SK-N-SH treated with all-trans-retinoic acid at 6 μM for 48 hours (cell line): ENCODE data around the gene FUNDC2.

Experiments
- ARNTL ChIP-seq: fragments of 450-650 bp; formaldehyde crosslinking; IDR thresholded peaks from 2 replicates; pipeline ENCODE4 v1.5.0; 2020; ENCODE audit warnings: low read depth, mild to moderate bottlenecking, moderate library complexity, borderline replicate concordance
- CREB5 ChIP-seq: fragments of 250-450 bp; sonication (Bioruptor Pico); IDR thresholded peaks from 2 replicates; pipeline ENCODE4 v1.5.1; 2020; ENCODE audit warnings: low read depth, mild to moderate bottlenecking, moderate library complexity
- ESRRG ChIP-seq: fragments of 250-450 bp; sonication (Bioruptor Pico); IDR thresholded peaks from 2 replicates; pipeline ENCODE4 v1.6.1; 2021; ENCODE audit warnings: mild to moderate bottlenecking
- ISL1 ChIP-seq: fragments of 250-450 bp; sonication (Bioruptor Pico); IDR thresholded peaks from 2 replicates; pipeline ENCODE4 v2.1.2; 2022; ENCODE audit warnings: mild to moderate bottlenecking, moderate library complexity
- RARB ChIP-seq: fragments of 250-450 bp; sonication (Bioruptor Pico); IDR thresholded peaks from 2 replicates; pipeline ENCODE4 v1.8.0; 2021; ENCODE audit warnings: mild to moderate bottlenecking, moderate library complexity
- TCF4 ChIP-seq: fragments of 250-450 bp; sonication (Bioruptor Pico); IDR thresholded peaks from 2 replicates; pipeline ENCODE4 v1.8.0; 2021; ENCODE audit warnings: mild to moderate bottlenecking, moderate library complexity, borderline replicate concordance
- ZC3H10 ChIP-seq: fragments of 250-450 bp; sonication (Bioruptor Pico); IDR thresholded peaks from 2 replicates; pipeline ENCODE4 v1.5.1; 2021; ENCODE audit warnings: mild to moderate bottlenecking, moderate library complexity
- ZNF8 ChIP-seq: fragments of 450-650 bp; formaldehyde crosslinking; IDR thresholded peaks from 2 replicates; pipeline ENCODE4 v1.5.0; 2020; ENCODE audit warnings: mild to moderate bottlenecking, moderate library complexity

- TF ChIP-seq ZC3H10 (CRISPR knock-in tag) (no peak), ARNTL (CRISPR knock-in tag) (no peak), RARB (CRISPR knock-in tag) (no peak), ZNF8 (CRISPR knock-in tag) (no peak), ISL1 (CRISPR knock-in tag) (no peak), ESRRG (CRISPR knock-in tag) (no peak), TCF4 (no peak), CREB5 (CRISPR knock-in tag) (no peak)
Observed at GRCh38 chrX:155070975-155071693, 44.5 kb downstream of the FUNDC2 start, which contains the start of the genes BRCC3, CMC4 and MTCP1.
